HL-60/S4 treated with phorbol 12-myristate 13-acetate at 8.2 ng/mL for 4 days and 3 days (cell line): ENCODE measurements around the gene VILL.
"Not testable (repeated sequence)": the region's sequence is repeated elsewhere in the genome, so short reads cannot be mapped to it uniquely, and the experiment has no call there.

Experiments used
- in situ Hi-C: fragments of 300-500 bp; cut with MboI; formaldehyde crosslinking; loops from 2 replicates; pipeline ENCODE4 v1.15.0; 2022; ENCODE audit warnings: low sequenced_read_pairs

The VILL gene

DNA sequence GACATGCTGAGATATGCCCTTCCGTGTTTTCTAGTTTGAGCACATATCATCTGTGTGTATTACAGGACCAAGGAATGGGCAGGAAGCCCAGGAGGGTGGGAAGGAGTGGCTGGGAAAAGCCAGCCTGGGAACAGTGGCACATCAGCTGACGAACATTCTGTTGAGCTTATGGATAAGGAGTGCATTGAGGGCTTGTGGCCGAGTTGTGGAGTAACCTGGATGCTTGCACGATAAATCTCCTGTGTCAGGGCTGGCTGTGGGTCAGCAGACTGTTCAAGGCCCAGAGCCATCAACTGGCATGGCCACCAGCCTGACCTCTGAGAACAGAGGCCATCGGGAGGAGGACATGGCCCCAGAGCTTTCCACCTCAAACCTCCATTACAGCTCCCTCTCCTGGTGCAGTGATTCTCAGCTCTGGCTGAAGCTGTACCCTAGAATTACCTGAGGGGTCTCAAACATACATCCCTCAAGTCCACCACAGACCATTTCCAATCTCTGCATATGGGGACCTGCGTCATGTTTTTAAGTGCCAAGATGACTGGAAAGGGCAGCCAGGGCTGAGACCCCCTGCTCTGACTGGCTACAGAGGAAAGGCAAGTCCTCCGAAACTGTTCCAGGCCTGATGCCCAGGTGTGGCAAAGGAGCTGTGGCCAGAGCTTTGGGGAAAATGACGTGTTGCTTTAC, 4.8 kb upstream of the VILL start:
- in situ Hi-C loops = no loop called here

DNA sequence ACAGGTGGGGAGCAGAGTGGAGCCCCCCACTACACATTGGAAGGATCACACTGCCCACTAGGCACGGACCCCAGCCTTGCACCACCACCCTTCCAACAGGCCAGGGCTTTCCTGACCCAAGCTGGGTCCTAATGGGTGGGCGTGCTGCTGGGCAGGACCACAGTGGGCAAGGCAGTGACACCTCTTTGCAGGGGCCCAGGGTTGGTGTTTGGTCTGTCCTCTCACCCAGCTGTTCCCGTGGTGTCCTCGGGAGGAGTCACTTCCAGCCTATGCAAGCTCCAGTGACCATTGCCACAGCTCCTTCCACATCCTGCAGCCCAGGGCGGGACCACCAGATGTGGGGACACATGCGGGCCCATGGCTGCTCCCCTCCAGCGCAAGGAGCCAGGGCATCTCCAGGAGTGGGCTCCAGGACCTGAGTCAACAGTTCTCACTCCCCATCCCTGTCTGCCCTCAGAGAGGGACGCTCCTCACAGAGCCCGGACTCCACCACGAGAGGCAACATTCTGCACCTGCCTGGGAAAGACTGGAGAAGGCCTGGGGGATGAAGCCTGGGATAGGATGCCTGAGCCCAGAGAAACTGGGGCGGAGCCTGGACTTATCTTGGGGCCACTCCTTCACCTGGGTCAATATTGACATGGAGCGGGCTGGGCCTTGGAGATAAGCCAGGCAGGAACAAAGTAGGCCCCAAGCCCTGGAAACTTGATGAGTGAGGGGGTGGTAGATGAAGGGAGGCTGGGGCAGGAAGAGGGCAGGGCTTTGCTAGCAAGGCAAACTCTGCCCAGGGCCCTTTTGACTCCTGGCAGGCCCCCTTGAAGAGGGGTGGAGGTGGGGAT, 3.9 kb upstream of the VILL start:
- in situ Hi-C loops = no loop called here

DNA sequence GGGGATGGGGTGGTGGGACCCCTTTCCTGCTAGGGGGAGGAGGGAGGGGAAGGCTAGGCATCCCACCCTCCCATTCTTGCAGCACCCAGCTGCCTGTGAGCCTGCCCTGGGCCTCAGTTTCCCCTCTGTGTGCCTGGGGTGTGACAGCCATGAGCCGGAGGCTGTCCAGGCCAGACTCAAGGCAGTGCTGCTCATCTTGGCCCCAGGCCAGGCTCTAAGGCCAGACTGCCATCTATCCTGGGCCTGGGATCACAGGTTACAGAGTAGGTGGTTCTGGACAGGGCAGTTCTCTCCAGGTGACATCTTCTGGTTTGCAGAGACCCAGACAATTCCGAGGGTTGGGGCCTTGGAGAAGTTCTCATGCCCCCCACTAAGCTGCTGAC, 3.3 kb upstream of the VILL start:
- in situ Hi-C loops = no loop called here

DNA sequence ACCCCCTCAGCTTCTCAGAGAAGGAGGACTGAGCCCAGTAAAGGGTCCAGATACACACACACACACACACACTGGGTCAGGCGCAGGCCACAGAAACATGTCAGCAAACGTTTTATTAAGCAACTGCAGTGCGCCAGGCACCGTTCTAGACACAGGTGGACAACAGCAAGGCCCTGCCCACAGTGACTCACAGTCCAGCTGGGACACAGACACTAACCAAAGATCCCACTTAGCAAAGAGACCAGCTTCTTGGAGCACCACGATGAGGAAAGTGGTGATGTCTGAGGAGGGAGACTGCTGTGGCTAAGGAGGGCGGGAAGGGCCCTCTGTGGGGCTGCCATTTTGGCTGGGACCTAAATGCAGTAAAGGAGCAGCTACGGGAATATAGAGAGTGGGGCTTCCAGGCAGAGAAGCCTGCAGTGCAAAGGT, 2.8 kb upstream of the VILL start:
- in situ Hi-C loops = no loop called here

DNA sequence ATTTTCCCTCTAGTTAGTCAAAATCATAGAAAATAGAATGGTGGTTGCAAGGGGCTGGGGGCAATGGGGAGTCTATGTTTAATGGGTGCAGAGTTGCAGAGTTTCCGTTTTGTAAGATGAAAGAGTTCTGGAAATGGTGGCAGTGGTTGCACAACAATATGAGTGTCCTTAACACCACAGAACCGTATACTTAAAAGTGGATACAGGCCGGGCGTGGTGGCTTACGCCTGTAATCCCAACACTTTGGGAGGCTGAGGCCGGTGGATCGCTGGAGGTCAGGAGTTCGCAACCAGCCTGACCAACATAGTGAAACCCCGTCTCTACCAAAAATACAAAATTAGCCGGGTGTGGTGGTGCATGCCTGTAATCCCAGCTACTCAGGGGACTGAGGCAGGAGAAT, 2.2 kb upstream of the VILL start:
- in situ Hi-C loops = not testable (repeated sequence)

DNA sequence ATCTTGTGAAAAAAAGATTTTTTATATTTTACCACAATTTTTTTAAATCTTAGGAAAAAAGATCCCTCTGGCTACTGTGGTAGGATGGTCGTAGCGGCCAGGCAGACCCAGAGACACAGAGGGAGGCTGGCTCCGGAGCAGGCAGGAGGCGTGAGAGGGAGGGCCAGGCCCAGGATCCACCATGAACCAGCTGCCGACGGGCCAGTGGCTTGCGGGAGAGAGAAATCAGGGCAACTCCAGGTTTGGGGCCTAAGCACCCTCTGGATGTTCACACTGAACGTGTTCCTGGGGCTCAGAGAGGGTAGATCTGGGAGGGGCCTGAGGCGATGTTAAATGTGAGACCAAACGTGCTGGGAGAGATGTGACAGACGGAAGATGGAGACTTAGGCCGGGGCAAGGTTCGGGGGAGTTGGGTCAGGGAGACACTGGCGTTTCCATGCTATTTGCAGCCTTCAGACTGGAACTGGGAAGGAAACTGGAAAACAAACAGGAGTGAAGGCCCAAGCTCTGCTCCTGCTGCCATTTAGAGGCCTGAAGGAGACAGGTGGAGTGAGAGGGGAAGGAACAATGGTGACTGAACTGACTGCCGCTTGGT, 1.6 kb upstream of the VILL start:
- in situ Hi-C loops = no loop called here

DNA sequence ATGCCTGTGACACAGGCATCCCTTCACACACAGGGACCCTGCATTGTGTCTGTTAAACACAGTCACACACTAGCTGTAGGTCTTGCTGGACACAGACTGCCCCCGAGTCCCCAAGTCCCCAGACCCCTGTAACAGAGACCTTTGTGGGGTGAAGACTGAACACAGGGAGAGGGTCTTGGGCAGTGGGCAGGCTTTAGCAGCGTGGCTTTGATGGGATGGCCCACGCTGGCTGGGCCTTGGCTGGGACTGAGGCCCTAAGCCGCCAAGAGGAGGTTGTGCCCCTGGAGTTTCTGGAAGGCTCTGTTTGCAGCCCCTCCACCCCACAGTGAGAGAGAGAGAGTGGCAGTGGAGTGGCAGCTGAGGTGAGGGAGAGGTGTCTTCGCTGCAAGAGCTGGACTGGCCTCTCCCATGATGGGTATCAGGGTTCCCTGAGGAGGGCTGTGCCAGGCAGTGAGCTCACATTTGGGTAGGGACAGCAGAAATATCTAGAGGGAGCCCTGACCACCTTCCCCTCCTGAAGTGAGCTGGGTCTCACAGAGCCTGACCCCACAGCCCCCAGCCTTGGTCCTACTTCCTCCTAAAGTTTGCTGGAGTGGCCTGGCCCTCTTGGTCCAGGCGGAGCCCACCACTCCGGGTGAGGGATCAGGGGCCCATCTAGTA, 635 bp upstream of the VILL start:
- in situ Hi-C loops = no loop called here

DNA sequence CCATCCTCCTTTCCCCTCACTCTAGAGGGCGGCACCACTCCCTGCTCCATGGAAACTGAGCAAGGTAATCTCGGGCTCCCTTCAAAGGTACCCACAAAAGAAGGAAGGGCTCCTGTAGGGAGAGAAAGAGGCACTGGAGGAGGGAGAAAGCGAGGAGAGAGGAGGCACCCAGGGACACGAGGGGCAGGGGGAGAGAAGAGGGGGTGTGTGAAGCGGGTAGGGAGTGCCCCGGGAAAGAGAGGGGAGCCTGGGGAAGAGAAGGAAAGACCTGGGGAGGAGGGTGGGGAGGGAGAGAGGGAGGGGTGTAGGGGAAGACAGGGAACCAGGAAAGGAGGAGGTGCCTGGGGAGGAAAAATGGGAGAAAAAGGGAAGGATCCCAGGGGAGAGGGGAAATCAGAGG, 523 bp downstream of the VILL start:
- in situ Hi-C loops = no loop called here

DNA sequence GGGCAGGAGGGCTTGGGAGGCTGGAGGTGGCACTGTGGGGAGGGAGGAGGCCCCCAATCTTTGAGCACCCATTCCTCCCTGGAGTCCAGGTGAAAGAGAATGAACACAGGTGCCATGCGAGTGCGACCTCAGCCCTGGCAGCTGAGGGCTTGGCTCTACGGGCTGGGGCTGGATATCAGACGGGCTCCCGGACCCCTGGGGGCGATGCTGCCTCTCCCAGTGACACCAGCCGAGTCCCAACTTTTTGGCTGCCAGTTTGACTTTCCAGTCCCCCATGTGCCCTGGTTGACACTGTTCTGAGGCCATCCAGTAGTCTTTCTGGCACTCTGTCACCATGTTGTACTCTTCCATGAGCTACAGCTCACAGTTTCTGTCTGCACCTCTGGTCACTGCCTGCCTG, 1.2 kb downstream of the VILL start:
- in situ Hi-C loops = no loop called here

DNA sequence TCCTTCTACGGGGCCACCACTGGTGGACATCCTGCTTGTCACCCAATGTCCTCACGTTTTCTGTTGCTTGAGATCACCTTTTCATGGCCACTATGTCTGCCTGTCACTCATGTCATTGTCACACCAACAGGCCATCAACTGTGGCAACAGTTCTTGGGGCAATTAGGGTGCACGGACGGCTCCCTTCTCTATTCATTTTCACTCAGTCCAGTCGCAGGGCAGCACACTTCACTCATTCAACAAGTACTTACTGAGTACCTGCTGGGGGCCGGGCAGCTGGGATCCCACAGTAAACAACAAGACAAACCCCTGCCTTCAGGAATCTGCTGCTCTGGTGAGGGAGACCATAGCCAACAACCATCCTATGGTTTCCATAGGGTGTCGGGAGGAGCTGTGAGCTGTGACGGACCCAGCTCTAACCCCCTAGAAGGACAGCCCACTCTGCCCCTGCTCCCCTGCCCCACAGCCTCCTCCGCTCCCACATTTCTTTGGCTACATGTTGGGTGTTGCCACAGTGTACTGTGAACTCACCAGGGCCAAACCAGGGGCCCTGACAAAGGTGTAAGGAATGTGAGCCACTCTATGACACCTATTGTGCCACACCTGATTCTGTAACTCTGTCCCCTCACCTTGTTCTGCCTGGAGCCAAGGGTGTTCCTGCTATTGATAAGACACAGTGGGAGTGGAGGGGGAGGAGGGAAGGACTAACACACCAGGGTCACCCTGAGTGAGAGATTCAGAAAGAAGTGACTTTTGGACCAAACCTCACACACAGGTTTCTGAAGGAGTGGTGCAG, 1.9 kb downstream of the VILL start:
- in situ Hi-C loops = no loop called here

DNA sequence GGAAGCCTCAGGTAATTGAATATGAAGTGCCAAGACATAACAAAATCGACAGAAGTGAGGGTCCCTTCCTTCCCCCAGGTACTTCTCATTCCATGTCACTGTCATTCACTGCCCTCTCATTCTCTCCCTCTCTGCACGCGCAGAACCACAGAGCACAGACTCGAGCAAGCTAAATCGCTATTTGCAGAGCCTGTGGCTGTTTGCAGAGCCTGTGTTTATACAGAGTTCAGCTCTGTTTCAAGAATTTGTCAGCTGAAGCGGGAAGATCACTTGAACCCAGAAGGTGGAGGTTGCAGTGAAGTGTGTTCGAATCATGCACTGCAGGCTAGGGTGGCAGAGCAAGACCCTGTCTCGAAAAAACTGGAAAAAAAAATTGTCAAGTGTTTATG, 2.5 kb downstream of the VILL start:
- in situ Hi-C loops = no loop called here

DNA sequence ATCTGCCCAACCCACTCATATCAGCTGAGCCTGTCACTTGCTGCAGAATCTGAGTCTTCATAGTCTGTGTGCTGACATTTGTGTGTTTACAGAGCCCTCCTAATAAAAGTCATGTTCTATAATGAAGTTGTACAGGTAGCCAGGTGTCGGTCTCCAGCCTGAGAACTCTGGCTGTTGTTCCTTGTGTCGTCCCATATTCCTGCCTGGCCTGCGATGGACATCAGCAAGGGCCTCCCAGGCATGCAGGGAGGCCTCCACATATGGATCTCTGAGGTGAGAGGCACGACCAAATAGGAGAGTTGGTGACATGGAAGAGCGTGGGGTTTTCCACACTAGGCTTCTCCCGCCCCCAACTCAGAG, 2.9 kb downstream of the VILL start:
- in situ Hi-C loops = no loop called here

DNA sequence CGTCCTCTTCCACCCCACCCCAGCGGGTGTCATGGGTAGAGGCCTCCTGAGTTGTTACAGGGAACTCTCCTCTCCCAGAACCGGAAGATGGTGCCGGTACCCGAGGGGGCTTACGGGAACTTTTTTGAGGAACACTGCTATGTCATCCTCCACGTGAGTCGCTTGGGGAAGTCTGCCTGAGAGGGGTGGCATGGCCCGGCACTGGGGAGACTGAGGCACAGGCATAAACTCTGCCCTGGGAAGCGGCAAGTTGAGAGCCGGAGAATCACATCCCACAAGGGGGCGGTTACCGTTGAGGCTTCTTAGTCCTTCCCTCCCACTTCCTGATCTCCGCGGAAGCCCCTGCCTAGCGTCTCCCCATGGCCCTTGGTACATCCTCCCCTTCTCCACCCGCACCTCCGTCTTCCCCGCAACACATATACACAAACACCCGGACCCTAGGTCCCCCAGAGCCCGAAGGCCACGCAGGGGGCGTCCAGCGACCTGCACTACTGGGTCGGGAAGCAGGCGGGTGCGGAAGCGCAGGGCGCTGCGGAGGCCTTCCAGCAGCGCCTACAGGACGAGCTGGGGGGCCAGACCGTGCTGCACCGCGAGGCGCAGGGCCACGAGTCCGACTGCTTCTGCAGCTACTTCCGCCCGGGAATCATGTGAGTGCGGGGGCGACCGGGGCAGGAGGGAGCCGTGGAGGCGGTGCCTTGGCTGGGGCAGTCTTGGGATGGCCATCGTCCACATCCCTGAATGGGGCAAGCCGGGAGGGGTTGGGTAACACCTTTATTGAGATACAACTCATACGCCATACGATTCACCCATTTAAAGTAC, 3.4 kb downstream of the VILL start:
- in situ Hi-C loops = no loop called here

DNA sequence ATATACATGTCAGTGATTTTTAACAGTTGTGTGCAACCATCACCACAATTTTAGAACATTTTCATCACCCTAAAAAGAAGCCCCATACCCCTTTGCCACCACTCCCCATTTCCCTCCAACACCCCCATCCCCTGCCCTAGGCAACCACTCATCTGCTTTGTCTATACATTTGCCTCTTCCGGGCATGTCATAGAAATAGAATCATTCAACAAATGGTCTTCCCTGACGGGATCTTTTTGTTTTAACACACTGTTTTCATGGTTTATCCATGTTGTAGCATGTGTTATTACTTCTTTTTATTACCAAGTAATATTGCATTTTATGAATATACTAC, 4.0 kb downstream of the VILL start:
- in situ Hi-C loops = no loop called here

DNA sequence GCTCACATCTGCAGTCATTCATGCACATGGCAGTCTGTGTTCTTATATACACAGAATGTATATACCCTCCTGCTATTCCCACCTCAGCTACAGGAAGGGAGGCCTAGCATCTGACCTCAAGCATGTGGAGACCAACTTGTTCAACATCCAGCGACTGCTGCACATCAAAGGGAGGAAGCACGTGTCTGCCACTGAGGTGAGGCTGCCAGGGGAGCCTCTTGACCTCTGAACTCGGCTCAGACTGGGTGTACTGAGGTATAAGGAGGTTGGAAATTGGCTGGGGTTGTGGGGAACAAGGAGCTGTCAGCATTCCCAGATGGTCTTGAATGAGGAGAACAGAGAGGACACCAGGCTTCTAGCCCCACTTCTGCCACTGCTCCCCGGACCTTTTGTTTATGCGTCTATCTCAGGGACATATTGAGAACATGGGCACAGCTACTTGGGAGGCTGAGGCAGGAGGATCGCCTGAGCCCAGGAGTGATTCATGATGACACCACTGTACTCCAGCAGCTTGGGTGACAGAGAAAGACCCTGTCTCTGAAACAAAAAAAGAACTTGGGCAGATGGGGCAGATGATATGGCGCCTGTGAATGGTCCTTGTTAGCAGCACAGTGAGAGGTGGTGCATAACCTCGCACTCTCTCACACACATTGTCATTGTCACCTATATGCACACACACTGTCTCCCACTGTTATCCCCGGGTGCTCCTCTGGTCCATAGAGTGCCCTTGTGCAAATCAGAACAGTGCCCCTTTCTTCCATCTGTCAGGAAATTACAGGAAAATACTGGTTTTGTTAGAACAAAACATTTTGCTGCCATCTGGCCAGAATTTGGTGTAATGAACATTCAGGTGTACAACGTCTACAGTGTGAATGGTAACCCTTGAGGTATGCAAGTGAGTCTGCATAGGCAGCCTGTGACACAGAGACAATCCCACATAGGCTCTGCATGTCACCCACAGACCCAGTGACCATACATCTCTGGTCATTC, 5.4 kb downstream of the VILL start:
- in situ Hi-C loops = no loop called here

DNA sequence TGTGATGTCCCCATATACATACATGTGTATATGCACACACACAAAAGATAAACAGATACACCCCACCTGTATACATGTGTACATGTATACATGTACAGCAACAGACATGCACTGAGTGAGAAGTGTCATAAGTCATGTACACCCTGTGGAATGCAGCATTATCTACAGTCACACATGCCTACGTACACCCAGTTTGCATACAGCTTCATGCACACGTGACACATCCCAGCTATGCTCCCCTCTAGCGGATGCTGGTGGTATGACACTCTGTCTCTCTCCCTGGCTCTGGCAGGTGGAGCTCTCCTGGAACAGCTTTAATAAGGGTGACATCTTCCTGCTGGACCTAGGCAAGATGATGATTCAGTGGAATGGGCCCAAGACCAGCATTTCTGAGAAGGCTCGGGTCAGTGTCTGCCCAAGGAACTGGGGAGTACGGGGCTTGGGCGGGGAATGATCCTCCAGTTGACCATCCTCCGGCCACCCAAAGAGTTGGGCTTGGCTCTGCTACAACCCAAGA, 6.3 kb downstream of the VILL start:
- in situ Hi-C loops = no loop called here

DNA sequence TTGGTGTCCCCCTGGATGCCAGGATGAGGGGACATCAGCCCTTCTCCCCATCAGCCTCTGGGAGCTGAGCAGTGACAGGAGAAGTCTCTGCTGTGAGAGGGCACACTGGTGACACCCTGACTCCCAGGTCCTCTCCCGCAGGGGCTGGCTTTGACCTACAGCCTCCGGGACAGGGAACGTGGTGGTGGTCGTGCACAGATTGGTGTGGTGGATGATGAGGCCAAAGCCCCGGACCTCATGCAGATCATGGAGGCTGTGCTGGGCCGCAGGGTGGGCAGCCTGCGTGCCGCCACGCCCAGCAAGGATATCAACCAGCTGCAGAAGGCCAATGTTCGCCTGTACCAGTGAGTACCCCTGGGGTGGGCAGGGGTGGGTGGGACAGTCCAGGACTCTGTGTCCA, 6.8 kb downstream of the VILL start:
- in situ Hi-C loops = no loop called here

DNA sequence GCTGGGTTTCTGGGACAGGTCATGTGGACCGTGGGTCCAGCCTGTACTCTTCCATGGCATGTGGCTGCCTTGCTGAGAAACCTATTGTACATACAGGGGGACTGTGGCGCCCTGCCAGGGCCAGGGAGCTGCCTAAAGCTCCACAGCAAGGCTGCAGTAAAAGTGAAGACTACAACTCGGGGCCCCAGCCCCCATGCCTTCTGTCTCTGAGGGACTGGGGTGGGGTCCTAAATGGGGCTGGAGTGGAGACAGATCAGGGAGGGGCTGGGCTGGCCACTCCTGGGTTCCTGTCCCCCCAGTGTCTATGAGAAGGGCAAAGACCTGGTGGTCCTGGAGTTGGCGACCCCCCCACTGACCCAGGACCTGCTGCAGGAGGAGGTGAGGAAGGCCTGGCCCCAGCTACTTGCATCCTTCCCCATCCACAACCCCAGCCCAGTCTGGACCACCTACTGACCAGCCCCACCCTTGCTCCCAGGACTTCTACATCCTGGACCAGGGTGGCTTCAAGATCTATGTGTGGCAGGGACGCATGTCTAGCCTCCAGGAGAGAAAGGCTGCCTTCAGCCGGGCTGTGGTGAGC, 7.3 kb downstream of the VILL start:
- in situ Hi-C loops = no loop called here
